K562 (cell line): ENCODE measurements around the gene NDUFB10. TPM values are rescaled to one million over a fixed set of nuclear protein-coding genes. Genes with fewer than 3 reads are reported as not detected.

ENCODE experiments used
- CBX1 ChIP-seq: sonication (generic); IDR thresholded peaks from 2 replicates; pipeline ENCODE4 v1.6.1; 2016; ENCODE audit warnings: antibody characterized with exemption, low read depth, mild to moderate bottlenecking
- CEBPG ChIP-seq, 3 experiments: fragments of 200-800 bp in 1 of 3; sonication (Bioruptor generic) in 1 of 3; sonication (generic) in 1 of 3; formaldehyde crosslinking in 1 of 3; IDR thresholded peaks in 2 of 3; conservative IDR thresholded peaks in 1 of 3; 2 replicates each; pipeline versions ENCODE4 v1.6.1 to v1.8.0; 2016 to 2022; ENCODE audit warnings: missing compliant biosample characterization in 2 of 3, missing genetic modification characterization in 2 of 3, mild to moderate bottlenecking in 1 of 3, missing genetic modification reagents in 1 of 3
- CREB1 ChIP-seq, 2 experiments: sonication (generic) in 1 of 2; formaldehyde crosslinking in 1 of 2; IDR thresholded peaks; 2 replicates each; pipeline versions ENCODE4 v1.6.1 to v1.8.0; 2012 to 2022; ENCODE audit warnings: inconsistent platforms in 1 of 2, mild to moderate bottlenecking in 1 of 2, missing genetic modification reagents in 1 of 2, moderate library complexity in 1 of 2
- DACH1 ChIP-seq: fragments of 450-650 bp; IDR thresholded peaks from 2 replicates; pipeline ENCODE4 v1.6.1; 2018; ENCODE audit not compliant: partially characterized antibody
- FUS ChIP-seq: fragments of 200-400 bp; formaldehyde crosslinking; optimal IDR thresholded peaks from 2 replicates; pipeline ENCODE3; 2017; ENCODE audit warnings: low read depth, low read length
- KHSRP ChIP-seq: fragments of 450-650 bp; IDR thresholded peaks from 2 replicates; pipeline ENCODE4 v1.6.1; 2017
- TBP ChIP-seq: optimal IDR thresholded peaks from 2 replicates; pipeline ENCODE3; 2011; ENCODE audit warnings: low read depth, low read length, improper control_type of control experiment
- ZNF445 ChIP-seq: fragments of 250-450 bp; sonication (Bioruptor Pico); IDR thresholded peaks from 2 replicates; pipeline ENCODE4 v1.4.0; 2020; ENCODE audit warnings: low read depth, mild to moderate bottlenecking, moderate library complexity
- polyA plus RNA-seq, 8 experiments: library from polyadenylated mRNA; depleted of rRNA in 4 of 8; stranded (reverse) in 5 of 8; unstranded in 3 of 8; fragments of >200 nt; fragmentation: Nextera tagmentation in 2 of 8; fragmentation: Illumina TruSeq in 1 of 8; extraction: Ambion mirVana in 2 of 8; extraction: Trizol in 1 of 8; gene quantifications; 2 replicates each; pipeline versions ENCODE4 v1.2.1 to v1.2.3, GENCODE V29; 2011 to 2014; ENCODE audit warnings: inconsistent platforms in 1 of 8, missing spikeins in 1 of 8
- total RNA-seq, 7 experiments: library from RNA; depleted of rRNA in 6 of 7; stranded (reverse); fragments of >200 nt in 6 of 7; fragmentation: Illumina TruSeq in 2 of 7; extraction: Trizol in 2 of 7; gene quantifications; 2 replicates each; pipeline versions ENCODE4 v1.2.1 to v1.2.3, GENCODE V29; 2011 to 2021; ENCODE audit warnings: low replicate concordance in 1 of 7
- TF ChIP-seq, protein P1 (sequence below): sonication (generic); formaldehyde crosslinking; IDR thresholded peaks from 2 replicates; pipeline ENCODE4 v1.8.1; 2023; ENCODE audit warnings: mild to moderate bottlenecking, missing genetic modification reagents
- TF ChIP-seq, protein P2 (sequence below): fragments of 450-650 bp; formaldehyde crosslinking; IDR thresholded peaks from 2 replicates; pipeline ENCODE4 v1.4.0; 2022; ENCODE audit warnings: missing genetic modification characterization
- TF ChIP-seq, protein P3 (sequence below): sonication (generic); formaldehyde crosslinking; IDR thresholded peaks from 2 replicates; pipeline ENCODE4 v1.8.0; 2023; ENCODE audit warnings: missing genetic modification reagents, mild to moderate bottlenecking, borderline replicate concordance
- TF ChIP-seq, protein P4 (sequence below): fragments of 250-450 bp; sonication (Bioruptor Pico); IDR thresholded peaks from 2 replicates; pipeline ENCODE4 v1.4.0; 2020
- TF ChIP-seq, protein P5 (sequence below): fragments of 450-650 bp; formaldehyde crosslinking; IDR thresholded peaks from 2 replicates; pipeline ENCODE4 v1.4.0; 2020; ENCODE audit warnings: mild to moderate bottlenecking, mixed read lengths

The NDUFB10 gene
- total and polyA plus RNA-seq, 9 of the 15 experiments (the other 6 are each of a cell fraction or from before 2014, with no cell fraction given), result 69.3 to 527 (median 161) TPM

DNA sequence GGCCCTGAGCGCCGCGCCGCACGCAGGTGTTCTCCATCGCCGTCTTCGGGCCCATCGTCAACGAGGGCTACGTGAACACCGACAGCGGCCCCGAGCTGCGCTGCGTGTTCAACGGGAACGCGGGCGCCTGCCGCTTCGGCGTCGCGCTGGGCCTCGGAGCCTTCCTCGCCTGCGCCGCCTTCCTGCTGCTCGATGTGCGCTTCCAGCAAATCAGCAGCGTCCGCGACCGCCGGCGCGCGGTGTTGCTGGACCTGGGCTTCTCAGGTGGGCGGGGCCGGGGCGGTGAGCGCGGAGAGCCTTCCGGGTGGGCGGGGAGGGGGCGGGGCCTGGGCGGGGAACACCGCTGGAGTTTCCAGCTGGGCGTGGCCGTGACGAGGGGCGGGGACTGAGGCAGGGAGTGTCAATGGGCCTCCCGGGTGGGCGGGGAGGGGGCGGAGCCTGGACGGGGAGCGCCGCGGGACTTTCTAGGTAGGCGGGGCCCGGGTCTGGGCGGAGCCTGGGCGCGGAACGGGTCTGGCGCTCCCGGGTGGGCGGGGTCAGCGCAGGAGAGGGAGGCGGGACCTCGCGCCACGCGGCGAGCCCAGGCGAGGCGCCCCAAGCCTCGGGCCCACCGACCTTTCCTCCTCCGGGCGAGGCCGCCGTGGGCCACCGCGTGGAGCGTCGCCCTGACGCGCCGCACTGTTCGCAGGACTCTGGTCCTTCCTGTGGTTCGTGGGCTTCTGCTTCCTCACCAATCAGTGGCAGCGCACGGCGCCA, 32.8 kb downstream of the NDUFB10 start (continued):
- TF ChIP-seq CEBPG (CRISPR knock-in tag; IDR thresholded peaks at IDR 0.05) (no peak), CEBPG (tag; conservative IDR thresholded peaks at IDR 0.05 in 1 of 2, IDR thresholded peaks at IDR 0.05 in 1 of 2) (no peak), DACH1 (no peak), CBX1 (0 out of 2 replicates have a peak, but pooled peaks have one; percentile 50), KHSRP (no peak), TBP (peak; percentile 25), FUS (peak; percentile 31), CREB1 (IDR thresholded peaks at IDR 0.05) (no peak; the same call in 1 of the 2 replicates), CREB1 (CRISPR knock-in tag; IDR thresholded peaks at IDR 0.05) (peak; percentile 35), ZNF445 (no peak)
- TF ChIP-seq, protein P1, sequence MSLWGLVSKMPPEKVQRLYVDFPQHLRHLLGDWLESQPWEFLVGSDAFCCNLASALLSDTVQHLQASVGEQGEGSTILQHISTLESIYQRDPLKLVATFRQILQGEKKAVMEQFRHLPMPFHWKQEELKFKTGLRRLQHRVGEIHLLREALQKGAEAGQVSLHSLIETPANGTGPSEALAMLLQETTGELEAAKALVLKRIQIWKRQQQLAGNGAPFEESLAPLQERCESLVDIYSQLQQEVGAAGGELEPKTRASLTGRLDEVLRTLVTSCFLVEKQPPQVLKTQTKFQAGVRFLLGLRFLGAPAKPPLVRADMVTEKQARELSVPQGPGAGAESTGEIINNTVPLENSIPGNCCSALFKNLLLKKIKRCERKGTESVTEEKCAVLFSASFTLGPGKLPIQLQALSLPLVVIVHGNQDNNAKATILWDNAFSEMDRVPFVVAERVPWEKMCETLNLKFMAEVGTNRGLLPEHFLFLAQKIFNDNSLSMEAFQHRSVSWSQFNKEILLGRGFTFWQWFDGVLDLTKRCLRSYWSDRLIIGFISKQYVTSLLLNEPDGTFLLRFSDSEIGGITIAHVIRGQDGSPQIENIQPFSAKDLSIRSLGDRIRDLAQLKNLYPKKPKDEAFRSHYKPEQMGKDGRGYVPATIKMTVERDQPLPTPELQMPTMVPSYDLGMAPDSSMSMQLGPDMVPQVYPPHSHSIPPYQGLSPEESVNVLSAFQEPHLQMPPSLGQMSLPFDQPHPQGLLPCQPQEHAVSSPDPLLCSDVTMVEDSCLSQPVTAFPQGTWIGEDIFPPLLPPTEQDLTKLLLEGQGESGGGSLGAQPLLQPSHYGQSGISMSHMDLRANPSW (CRISPR knock-in tag), result no peak
- TF ChIP-seq, protein P2, sequence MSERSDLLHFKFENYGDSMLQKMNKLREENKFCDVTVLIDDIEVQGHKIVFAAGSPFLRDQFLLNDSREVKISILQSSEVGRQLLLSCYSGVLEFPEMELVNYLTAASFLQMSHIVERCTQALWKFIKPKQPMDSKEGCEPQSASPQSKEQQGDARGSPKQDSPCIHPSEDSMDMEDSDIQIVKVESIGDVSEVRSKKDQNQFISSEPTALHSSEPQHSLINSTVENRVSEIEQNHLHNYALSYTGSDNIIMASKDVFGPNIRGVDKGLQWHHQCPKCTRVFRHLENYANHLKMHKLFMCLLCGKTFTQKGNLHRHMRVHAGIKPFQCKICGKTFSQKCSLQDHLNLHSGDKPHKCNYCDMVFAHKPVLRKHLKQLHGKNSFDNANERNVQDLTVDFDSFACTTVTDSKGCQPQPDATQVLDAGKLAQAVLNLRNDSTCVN (CRISPR knock-in tag), result no peak
- TF ChIP-seq, protein P3, sequence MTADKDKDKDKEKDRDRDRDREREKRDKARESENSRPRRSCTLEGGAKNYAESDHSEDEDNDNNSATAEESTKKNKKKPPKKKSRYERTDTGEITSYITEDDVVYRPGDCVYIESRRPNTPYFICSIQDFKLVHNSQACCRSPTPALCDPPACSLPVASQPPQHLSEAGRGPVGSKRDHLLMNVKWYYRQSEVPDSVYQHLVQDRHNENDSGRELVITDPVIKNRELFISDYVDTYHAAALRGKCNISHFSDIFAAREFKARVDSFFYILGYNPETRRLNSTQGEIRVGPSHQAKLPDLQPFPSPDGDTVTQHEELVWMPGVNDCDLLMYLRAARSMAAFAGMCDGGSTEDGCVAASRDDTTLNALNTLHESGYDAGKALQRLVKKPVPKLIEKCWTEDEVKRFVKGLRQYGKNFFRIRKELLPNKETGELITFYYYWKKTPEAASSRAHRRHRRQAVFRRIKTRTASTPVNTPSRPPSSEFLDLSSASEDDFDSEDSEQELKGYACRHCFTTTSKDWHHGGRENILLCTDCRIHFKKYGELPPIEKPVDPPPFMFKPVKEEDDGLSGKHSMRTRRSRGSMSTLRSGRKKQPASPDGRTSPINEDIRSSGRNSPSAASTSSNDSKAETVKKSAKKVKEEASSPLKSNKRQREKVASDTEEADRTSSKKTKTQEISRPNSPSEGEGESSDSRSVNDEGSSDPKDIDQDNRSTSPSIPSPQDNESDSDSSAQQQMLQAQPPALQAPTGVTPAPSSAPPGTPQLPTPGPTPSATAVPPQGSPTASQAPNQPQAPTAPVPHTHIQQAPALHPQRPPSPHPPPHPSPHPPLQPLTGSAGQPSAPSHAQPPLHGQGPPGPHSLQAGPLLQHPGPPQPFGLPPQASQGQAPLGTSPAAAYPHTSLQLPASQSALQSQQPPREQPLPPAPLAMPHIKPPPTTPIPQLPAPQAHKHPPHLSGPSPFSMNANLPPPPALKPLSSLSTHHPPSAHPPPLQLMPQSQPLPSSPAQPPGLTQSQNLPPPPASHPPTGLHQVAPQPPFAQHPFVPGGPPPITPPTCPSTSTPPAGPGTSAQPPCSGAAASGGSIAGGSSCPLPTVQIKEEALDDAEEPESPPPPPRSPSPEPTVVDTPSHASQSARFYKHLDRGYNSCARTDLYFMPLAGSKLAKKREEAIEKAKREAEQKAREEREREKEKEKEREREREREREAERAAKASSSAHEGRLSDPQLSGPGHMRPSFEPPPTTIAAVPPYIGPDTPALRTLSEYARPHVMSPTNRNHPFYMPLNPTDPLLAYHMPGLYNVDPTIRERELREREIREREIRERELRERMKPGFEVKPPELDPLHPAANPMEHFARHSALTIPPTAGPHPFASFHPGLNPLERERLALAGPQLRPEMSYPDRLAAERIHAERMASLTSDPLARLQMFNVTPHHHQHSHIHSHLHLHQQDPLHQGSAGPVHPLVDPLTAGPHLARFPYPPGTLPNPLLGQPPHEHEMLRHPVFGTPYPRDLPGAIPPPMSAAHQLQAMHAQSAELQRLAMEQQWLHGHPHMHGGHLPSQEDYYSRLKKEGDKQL (CRISPR knock-in tag), result no peak
- TF ChIP-seq, protein P4, sequence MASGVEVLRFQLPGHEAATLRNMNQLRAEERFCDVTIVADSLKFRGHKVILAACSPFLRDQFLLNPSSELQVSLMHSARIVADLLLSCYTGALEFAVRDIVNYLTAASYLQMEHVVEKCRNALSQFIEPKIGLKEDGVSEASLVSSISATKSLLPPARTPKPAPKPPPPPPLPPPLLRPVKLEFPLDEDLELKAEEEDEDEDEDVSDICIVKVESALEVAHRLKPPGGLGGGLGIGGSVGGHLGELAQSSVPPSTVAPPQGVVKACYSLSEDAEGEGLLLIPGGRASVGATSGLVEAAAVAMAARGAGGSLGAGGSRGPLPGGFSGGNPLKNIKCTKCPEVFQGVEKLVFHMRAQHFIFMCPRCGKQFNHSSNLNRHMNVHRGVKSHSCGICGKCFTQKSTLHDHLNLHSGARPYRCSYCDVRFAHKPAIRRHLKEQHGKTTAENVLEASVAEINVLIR (CRISPR knock-in tag), result no peak
- TF ChIP-seq, protein P5, sequence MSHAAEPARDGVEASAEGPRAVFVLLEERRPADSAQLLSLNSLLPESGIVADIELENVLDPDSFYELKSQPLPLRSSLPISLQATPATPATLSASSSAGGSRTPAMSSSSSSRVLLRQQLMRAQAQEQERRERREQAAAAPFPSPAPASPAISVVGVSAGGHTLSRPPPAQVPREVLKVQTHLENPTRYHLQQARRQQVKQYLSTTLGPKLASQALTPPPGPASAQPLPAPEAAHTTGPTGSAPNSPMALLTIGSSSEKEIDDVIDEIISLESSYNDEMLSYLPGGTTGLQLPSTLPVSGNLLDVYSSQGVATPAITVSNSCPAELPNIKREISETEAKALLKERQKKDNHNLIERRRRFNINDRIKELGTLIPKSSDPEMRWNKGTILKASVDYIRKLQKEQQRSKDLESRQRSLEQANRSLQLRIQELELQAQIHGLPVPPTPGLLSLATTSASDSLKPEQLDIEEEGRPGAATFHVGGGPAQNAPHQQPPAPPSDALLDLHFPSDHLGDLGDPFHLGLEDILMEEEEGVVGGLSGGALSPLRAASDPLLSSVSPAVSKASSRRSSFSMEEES (CRISPR knock-in tag), result no peak
